ENCODE data around the gene SPINK13. TPM values are rescaled to one million over a fixed set of nuclear protein-coding genes. Genes with fewer than 3 reads are reported as not detected.

SPINK13 gene

Small RNA genes within 50 kb of the gene (small RNA-seq; reads per million reads assigned to genes)
- not detected for gene HMGN1P16 (ENCODE audit: insufficient read depth)

Measured in neuronal stem cell (in vitro differentiated cells).